Prostate gland (tissue), 2 donors: ENCODE data around the gene RHBDL2. TPM values are rescaled to one million over a fixed set of nuclear protein-coding genes. Genes with fewer than 3 reads are reported as not detected.

Experiments used
- DNase-seq: peaks from one replicate; pipeline ENCODE4 v3.0.0-alpha.2; 2019; ENCODE audit warnings: low spot score
- H3K27ac ChIP-seq, 2 donors: fragments of 200-600 bp; sonication (generic); 2 replicates each; pipeline ENCODE4 v1.5.1; 2017 to 2019
- H3K27me3 ChIP-seq: fragments of 200-600 bp; sonication (generic); replicated peaks from 2 replicates; pipeline ENCODE4 v1.5.1; 2019; ENCODE audit not compliant: insufficient read depth
- H3K36me3 ChIP-seq, 2 donors: fragments of 200-600 bp; sonication (generic); 1 replicate in 1 of 2; 2 replicates in 1 of 2; pipeline versions ENCODE4 v1.5.1 to v1.8.1; 2017 to 2019
- H3K4me1 ChIP-seq: fragments of 200-600 bp; sonication (generic); replicated peaks from 2 replicates; pipeline ENCODE4 v1.5.1; 2019
- H3K4me3 ChIP-seq, 2 donors: fragments of 200-600 bp; sonication (generic); 2 replicates each; pipeline ENCODE4 v1.5.1; 2017 to 2019
- H3K9me3 ChIP-seq: fragments of 200-600 bp; sonication (generic); 2 replicates; pipeline ENCODE4 v1.5.1; 2017
- POLR2A ChIP-seq: fragments of 450-650 bp; IDR thresholded peaks from one replicate; pipeline ENCODE4 v1.6.1; 2016; ENCODE audit warnings: antibody characterized with exemption, mild to moderate bottlenecking
- POLR2AphosphoS5 ChIP-seq: sonication (generic); formaldehyde crosslinking; IDR thresholded peaks from one replicate; pipeline ENCODE4 v1.6.1; 2017; ENCODE audit warnings: antibody characterized with exemption
- WGBS: methylation state at CpG from one replicate; pipeline ENCODE4 v1.1.5; 2018; 5-methylcytosine and 5-hydroxymethylcytosine counted together
- intact Hi-C: fragments of 100-400 bp; cut with DNase I; formaldehyde crosslinking; loops from one replicate; pipeline ENCODE4 v1.14.2; 2022
- total RNA-seq, 2 donors: library from RNA; depleted of rRNA; stranded (reverse); fragments of >200 nt; gene quantifications; one replicate each; pipeline ENCODE4 v1.1.0, GENCODE V29; 2016
- TF ChIP-seq, protein P1 (sequence below), 4 experiments: fragments of 200-600 bp in 2 of 4; fragments of 450-650 bp in 2 of 4; sonication (generic) in 2 of 4; IDR thresholded peaks; 1 replicate in 3 of 4; 2 replicates in 1 of 4; pipeline ENCODE4 v1.5.1; 2016 to 2019; ENCODE audit warnings: antibody characterized with exemption in 4 of 4, mild to moderate bottlenecking in 2 of 4, moderate library complexity in 2 of 4

The RHBDL2 gene
- total RNA-seq, 2 donors from 2014 or later, result 3.5 to 7.7 TPM

DNA sequence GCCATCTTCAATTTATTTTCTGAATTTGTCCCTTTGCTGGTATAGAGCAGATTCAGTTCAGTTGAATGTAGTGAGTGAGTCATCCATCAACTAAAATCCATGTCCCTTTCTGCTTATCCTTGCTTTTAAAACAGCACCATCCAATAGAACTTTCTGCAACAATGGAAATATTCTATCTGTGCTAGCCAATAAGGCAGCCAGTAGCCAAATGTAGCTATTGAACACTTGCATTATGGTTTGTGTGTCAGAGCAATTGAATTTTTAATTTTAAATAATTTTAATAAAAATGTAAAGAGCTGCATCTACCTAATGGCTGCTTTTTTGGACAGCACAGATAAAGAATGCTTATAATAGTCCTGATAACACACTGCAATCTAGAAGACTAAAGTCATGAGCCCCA, 60.1 kb downstream of the RHBDL2 start, which contains the start of gene GJA9:
Gene GJA9 (minus strand): TSS at position 101 of the 400 bp plus-strand sequence. CDS start 5,489 bp downstream, outside the sequence.
- Histone ChIP-seq H3K27ac (no peak within 1 kb of the TSS), H3K4me1 (no peaks in the 10 kb centered on the region), H3K36me3 (no peaks in the 10 kb centered on the region), H3K27me3 (no peaks in the 10 kb centered on the region), H3K9me3 (no peaks in the 10 kb centered on the region), H3K4me3 (no peak within 1 kb of the TSS)
- intact Hi-C loops, result no loop called here
- TF ChIP-seq, protein P1, sequence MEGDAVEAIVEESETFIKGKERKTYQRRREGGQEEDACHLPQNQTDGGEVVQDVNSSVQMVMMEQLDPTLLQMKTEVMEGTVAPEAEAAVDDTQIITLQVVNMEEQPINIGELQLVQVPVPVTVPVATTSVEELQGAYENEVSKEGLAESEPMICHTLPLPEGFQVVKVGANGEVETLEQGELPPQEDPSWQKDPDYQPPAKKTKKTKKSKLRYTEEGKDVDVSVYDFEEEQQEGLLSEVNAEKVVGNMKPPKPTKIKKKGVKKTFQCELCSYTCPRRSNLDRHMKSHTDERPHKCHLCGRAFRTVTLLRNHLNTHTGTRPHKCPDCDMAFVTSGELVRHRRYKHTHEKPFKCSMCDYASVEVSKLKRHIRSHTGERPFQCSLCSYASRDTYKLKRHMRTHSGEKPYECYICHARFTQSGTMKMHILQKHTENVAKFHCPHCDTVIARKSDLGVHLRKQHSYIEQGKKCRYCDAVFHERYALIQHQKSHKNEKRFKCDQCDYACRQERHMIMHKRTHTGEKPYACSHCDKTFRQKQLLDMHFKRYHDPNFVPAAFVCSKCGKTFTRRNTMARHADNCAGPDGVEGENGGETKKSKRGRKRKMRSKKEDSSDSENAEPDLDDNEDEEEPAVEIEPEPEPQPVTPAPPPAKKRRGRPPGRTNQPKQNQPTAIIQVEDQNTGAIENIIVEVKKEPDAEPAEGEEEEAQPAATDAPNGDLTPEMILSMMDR (IDR thresholded peaks at IDR 0.05), result no peak
- TF ChIP-seq POLR2AphosphoS5 (no peak), POLR2A (no peak)
- DNase-seq, result no peak

DNA sequence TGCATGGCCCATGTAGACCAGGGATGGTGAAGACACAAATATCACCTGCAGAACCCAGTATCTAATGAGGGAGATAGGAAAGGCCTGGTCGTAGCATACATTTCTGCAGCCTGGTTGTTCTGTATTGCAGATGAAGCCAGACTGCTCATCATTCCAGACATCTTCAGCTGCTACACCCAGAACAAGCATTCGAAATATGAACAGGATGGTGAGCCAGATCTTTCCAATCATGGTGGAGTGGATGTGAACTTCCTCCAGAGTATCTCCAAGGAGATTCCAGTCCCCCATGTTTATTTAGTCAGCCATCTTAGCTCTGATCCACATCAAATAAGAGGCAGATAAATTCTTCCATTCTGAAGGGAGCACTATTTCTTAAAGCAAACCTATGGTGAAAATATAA, 65.8 kb downstream of the RHBDL2 start:
- intact Hi-C loops, result no loop called here
- Histone ChIP-seq H3K27me3 (no peaks in the 10 kb centered on the region), H3K4me3 (no peak overlapping the region), H3K4me1 (no peaks in the 10 kb centered on the region), H3K27ac (no peak overlapping the region), H3K36me3 (no peaks in the 10 kb centered on the region), H3K9me3 (no peaks in the 10 kb centered on the region)
- WGBS, result 94% methylated on average over 2 of the region's 2 CpGs
- no peak for DNase-seq
- TF ChIP-seq, protein P1 (IDR thresholded peaks at IDR 0.05), result no peak
- no peak for TF ChIP-seq POLR2A
- no peak for TF ChIP-seq POLR2AphosphoS5

DNA sequence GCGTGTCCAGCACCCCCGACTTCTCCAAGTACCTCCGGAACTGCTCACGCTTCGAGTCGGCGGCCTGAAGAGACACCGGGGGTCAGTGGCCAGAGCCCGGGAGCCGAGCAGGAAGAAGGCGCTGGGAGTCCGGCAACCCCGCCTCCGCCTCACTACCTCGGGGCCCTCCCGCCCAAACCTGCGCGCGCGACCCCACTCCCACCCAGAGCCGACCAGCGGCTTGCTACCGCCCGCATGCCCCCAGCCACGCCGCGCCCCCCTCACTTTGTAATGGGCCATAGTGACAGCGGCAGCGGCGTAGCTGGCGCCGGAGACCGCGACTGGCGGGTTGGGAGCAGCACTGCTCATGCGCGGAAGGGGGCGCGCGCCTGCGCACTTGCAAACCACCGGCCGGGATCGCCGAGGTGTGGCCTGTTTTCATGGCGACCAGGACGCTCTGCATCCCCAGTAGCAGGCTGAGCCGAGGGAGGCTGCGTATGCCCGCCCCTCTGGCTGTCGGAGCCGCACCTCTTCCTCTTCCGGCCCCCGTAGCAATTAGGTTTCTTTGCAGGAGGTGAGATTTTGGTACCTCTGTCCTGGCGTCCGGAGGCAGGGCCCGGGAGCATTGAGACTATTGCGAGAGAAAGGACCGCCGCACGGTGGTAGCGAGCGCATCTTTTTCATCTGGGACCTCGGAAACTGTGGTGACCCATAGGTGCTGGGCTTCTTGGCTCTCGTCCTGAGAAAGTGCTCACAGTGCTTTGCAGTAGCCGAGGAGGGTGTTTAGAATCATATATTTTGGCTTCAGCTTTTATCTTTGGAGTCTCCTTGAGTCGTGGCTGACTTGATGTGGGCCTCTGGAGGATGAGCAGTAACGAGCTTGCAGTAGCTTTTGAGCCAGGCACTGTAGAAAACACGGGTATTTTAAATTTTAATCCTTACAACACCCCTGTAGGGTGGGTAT, 68.3 kb downstream of the RHBDL2 start, which contains the start of gene MYCBP:
Gene MYCBP (minus strand): TSS at position 322 of the 943 bp plus-strand sequence. CDS start 43 bp downstream, at position 279.
- intact Hi-C loops, result no loop called here
- H3K4me3 ChIP-seq, result peak within 1 kb of the TSS; percentile 59 to 64
- TF ChIP-seq POLR2A (peak; percentile 56), POLR2AphosphoS5 (peak; percentile 98)
- TF ChIP-seq, protein P1 (IDR thresholded peaks at IDR 0.05), result peak in 2 of 4 experiments; percentile 56
- peak; percentile 94 for DNase-seq
- WGBS, result under 1% methylated on average over 66 of the region's 69 CpGs
- H3K4me1 ChIP-seq, result no peaks in the 10 kb centered on the region
- no peaks in the 10 kb centered on the region for H3K9me3 ChIP-seq
- no peaks in the 10 kb centered on the region for H3K36me3 ChIP-seq
- peak within 1 kb of the TSS; percentile 42 to 59 for H3K27ac ChIP-seq
- H3K27me3 ChIP-seq, result no peaks in the 10 kb centered on the region

DNA sequence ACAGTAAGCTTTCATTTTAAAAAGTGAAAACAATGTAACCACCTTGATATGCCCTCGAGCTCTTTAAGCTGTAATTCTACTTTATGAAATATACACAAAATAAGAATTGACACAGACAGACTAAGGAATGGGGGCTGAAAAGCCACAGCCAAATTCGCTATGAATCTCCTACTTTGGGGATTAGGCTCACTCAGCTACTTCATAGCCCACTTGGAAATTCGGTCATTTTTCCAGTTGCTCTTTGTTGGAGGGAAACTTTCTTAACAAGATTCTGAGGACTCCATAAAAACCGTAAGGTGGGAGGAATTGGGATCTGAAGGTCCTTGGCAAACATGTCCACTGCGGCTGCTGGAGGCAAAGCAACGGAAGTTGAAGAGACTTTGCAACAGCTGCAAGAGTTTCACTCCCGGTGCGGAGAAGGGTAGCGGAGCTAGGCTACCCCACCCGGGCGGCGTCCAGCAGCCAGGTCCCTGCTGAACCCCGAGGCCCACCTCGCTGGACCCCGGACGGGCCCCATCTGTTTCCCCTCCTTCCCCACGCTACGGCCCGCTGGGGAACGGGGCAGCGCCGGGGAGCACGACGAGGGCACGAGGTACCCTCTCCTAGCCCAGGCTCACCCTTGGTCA, 69.1 kb downstream of the RHBDL2 start:
- Histone ChIP-seq H3K4me1 (no peaks in the 10 kb centered on the region), H3K27me3 (no peaks in the 10 kb centered on the region), H3K27ac (peak overlapping the region; percentile 42 to 59), H3K4me3 (peak overlapping the region; percentile 59 to 64), H3K36me3 (no peaks in the 10 kb centered on the region), H3K9me3 (no peaks in the 10 kb centered on the region)
- no peak for DNase-seq
- 4% methylated on average over 18 of the region's 25 CpGs for WGBS
- TF ChIP-seq, protein P1 (IDR thresholded peaks at IDR 0.05), result no peak
- TF ChIP-seq POLR2AphosphoS5 (no peak), POLR2A (no peak)
- intact Hi-C loops, result no loop called here
